GM23338 (cell line): ENCODE measurements around the gene BRF1. TPM values are rescaled to one million over a fixed set of nuclear protein-coding genes. Genes with fewer than 3 reads are reported as not detected.

ENCODE experiments used
- ATAC-seq: fragments of 200-7000 bp; cut with Tn5 transposase; 3 replicates; pipeline ENCODE4 v1.9.1; 2020
- DNase-seq: peaks from one replicate; pipeline ENCODE4 v3.0.0-alpha.2; 2015; ENCODE audit warnings: low spot score
- H2AFZ ChIP-seq: fragments of 200-600 bp; sonication (generic); 2 replicates; pipeline ENCODE4 v1.8.0; 2016; ENCODE audit warnings: antibody characterized with exemption, mild to moderate bottlenecking, moderate library complexity
- H3F3A ChIP-seq: fragments of 200-600 bp; sonication (generic); replicated peaks from 2 replicates; pipeline ENCODE4 v1.8.0; 2017; ENCODE audit warnings: antibody characterized with exemption, mixed run types, low read depth
- H3K27ac ChIP-seq: fragments of 200-600 bp; sonication (generic); 2 replicates; pipeline ENCODE4 v1.6.1; 2016; ENCODE audit warnings: low read depth
- H3K27me3 ChIP-seq: fragments of 200-600 bp; sonication (generic); 2 replicates; pipeline ENCODE4 v1.8.0; 2016; ENCODE audit warnings: mild to moderate bottlenecking, mixed run types, moderate library complexity; ENCODE audit not compliant: insufficient read depth
- H3K36me3 ChIP-seq: fragments of 200-600 bp; sonication (generic); 2 replicates; pipeline ENCODE4 v1.8.0; 2016; ENCODE audit warnings: mild to moderate bottlenecking; ENCODE audit not compliant: insufficient read depth
- H3K4me1 ChIP-seq: fragments of 200-600 bp; sonication (generic); 2 replicates; pipeline ENCODE4 v1.8.0; 2016; ENCODE audit warnings: mild to moderate bottlenecking, moderate library complexity; ENCODE audit not compliant: insufficient read depth
- H3K4me2 ChIP-seq: fragments of 200-600 bp; sonication (generic); 2 replicates; pipeline ENCODE4 v1.7.1; 2017; ENCODE audit warnings: mixed run types
- H3K4me3 ChIP-seq: fragments of 200-600 bp; sonication (generic); 2 replicates; pipeline ENCODE4 v1.6.1; 2016; ENCODE audit warnings: mixed run types
- H3K79me2 ChIP-seq: fragments of 200-600 bp; sonication (generic); replicated peaks from 2 replicates; pipeline ENCODE4 v1.8.0; 2017; ENCODE audit warnings: mild to moderate bottlenecking; ENCODE audit not compliant: insufficient read depth
- H3K9me2 ChIP-seq: fragments of 200-600 bp; sonication (generic); 2 replicates; pipeline ENCODE4 v1.8.0; 2017; ENCODE audit not compliant: insufficient read depth
- H4K20me1 ChIP-seq: fragments of 200-600 bp; sonication (generic); replicated peaks from 2 replicates; pipeline ENCODE4 v1.8.0; 2017; ENCODE audit warnings: mild to moderate bottlenecking; ENCODE audit not compliant: insufficient read depth
- H3K27ac Mint-ChIP-seq: 2 replicates; pipeline ENCODE4 v1.8.0; 2020; ENCODE audit warnings: inconsistent platforms, mild to moderate bottlenecking, moderate library complexity, mixed read lengths
- H3K27me3 Mint-ChIP-seq: 3 replicates; pipeline ENCODE4 v1.8.0; 2022; ENCODE audit warnings: low read depth, mild to moderate bottlenecking, moderate library complexity, mixed read lengths, inconsistent platforms; ENCODE audit not compliant: insufficient read depth, poor library complexity
- H3K36me3 Mint-ChIP-seq: 3 replicates; pipeline ENCODE4 v1.8.0; 2021; ENCODE audit warnings: low read depth, mild to moderate bottlenecking, inconsistent platforms, moderate library complexity, mixed read lengths
- H3K4me1 Mint-ChIP-seq: 3 replicates; pipeline ENCODE4 v1.8.0; 2020; ENCODE audit warnings: mild to moderate bottlenecking, inconsistent platforms, mixed read lengths
- H3K4me3 Mint-ChIP-seq: 3 replicates; pipeline ENCODE4 v1.8.0; 2021; ENCODE audit warnings: moderate library complexity, mild to moderate bottlenecking, inconsistent platforms, mixed read lengths
- H3K9me3 Mint-ChIP-seq: 3 replicates; pipeline ENCODE4 v1.8.0; 2020; ENCODE audit warnings: moderate library complexity, mild to moderate bottlenecking, inconsistent platforms, mixed read lengths
- CREB1 ChIP-seq: fragments of 250-450 bp; sonication (Bioruptor Pico); IDR thresholded peaks from 2 replicates; pipeline ENCODE4 v1.5.0; 2020; ENCODE audit warnings: low read depth, mild to moderate bottlenecking, moderate library complexity
- CTCF ChIP-seq, 2 experiments: fragments of 200-600 bp in 1 of 2; sonication (generic) in 1 of 2; conservative IDR thresholded peaks; 2 replicates each; pipeline versions ENCODE4 v1.5.1 to v1.6.1; 2016 to 2017; ENCODE audit warnings: antibody characterized with exemption in 2 of 2, low read depth in 2 of 2, mild to moderate bottlenecking in 2 of 2, moderate library complexity in 1 of 2
- ETS1 ChIP-seq: IDR thresholded peaks from 2 replicates; pipeline ENCODE4 v1.6.1; 2016; ENCODE audit warnings: antibody characterized with exemption
- EZH2 ChIP-seq: fragments of 200-600 bp; sonication (generic); IDR thresholded peaks from one replicate; pipeline ENCODE4 v1.8.0; 2017; ENCODE audit warnings: antibody characterized with exemption, mild to moderate bottlenecking, low read depth; ENCODE audit not compliant: unreplicated experiment
- EZH2phosphoT487 ChIP-seq: fragments of 200-600 bp; sonication (generic); IDR thresholded peaks from one replicate; pipeline ENCODE4 v1.8.1; 2018; ENCODE audit warnings: antibody characterized with exemption; ENCODE audit not compliant: unreplicated experiment
- JUNB ChIP-seq: IDR thresholded peaks from one replicate; pipeline ENCODE4 v1.6.1; 2016; ENCODE audit warnings: antibody characterized with exemption; ENCODE audit not compliant: unreplicated experiment
- NANOG ChIP-seq: IDR thresholded peaks from 2 replicates; pipeline ENCODE4 v1.6.1; 2016; ENCODE audit warnings: antibody characterized with exemption, borderline replicate concordance
- POLR2AphosphoS5 ChIP-seq: IDR thresholded peaks from 2 replicates; pipeline ENCODE4 v1.6.1; 2016; ENCODE audit warnings: antibody characterized with exemption, low read depth
- REST ChIP-seq: IDR thresholded peaks from one replicate; pipeline ENCODE4 v1.6.1; 2018; ENCODE audit warnings: antibody characterized with exemption; ENCODE audit not compliant: unreplicated experiment
- STAT1 ChIP-seq: IDR thresholded peaks from one replicate; pipeline ENCODE4 v1.6.1; 2016; ENCODE audit warnings: antibody characterized with exemption; ENCODE audit not compliant: unreplicated experiment
- ZNF114 ChIP-seq: fragments of 250-450 bp; sonication (Bioruptor Pico); IDR thresholded peaks from 2 replicates; pipeline ENCODE4 v1.5.0; 2020; ENCODE audit warnings: mild to moderate bottlenecking, moderate library complexity
- ZNF331 ChIP-seq: fragments of 250-450 bp; sonication (Bioruptor Pico); IDR thresholded peaks from 2 replicates; pipeline ENCODE4 v1.5.0; 2020; ENCODE audit warnings: low read depth, mild to moderate bottlenecking, moderate library complexity
- ZNF462 ChIP-seq: fragments of 250-450 bp; sonication (Bioruptor Pico); IDR thresholded peaks from 2 replicates; pipeline ENCODE4 v1.5.0; 2020; ENCODE audit warnings: mild to moderate bottlenecking, moderate library complexity
- polyA plus RNA-seq: library from polyadenylated mRNA; unstranded; fragments of >200 nt; fragmentation: Nextera tagmentation; extraction: Ambion mirVana; gene quantifications from 2 replicates; pipeline ENCODE4 v1.2.1, GENCODE V29; 2016
- total RNA-seq: library from RNA; depleted of rRNA; stranded (reverse); fragments of >200 nt; shearing (Covaris generic); gene quantifications from 2 replicates; pipeline ENCODE4 v1.2.3, GENCODE V29; 2014

The BRF1 gene
- total and polyA plus RNA-seq, 2 experiments from 2014 or later, result 8.6 to 29.9 TPM

- 0 out of 2 replicates have a peak overlapping the region, but pooled peaks have one; percentile 20 for H3K4me3 ChIP-seq
- H2AFZ ChIP-seq, result no peak overlapping the region
- H3K9me2 ChIP-seq, result no peaks in the 10 kb centered on the region
- H3K27me3 ChIP-seq, result no peaks in the 10 kb centered on the region
- no peak overlapping the region for H3K27ac ChIP-seq
- H3K79me2 ChIP-seq, result peaks cover 78% of the 10 kb centered on the region
- Mint-ChIP-seq H3K36me3 (peaks cover 4% of the 10 kb centered on the region; the same call in 1 of the 3 replicates), H3K9me3 (peaks cover 3% of the 10 kb centered on the region), H3K27me3 (peaks cover 18% of the 10 kb centered on the region), H3K4me3 (no peak overlapping the region; the same call in 2 of the 3 replicates), H3K4me1 (peaks cover 53% of the 10 kb centered on the region), H3K27ac (no peak overlapping the region)
- no peaks in the 10 kb centered on the region for H3K36me3 ChIP-seq
- no peak for DNase-seq
- peak overlapping the region; percentile 65 for H3K4me2 ChIP-seq
- no peak for TF ChIP-seq NANOG
- no peak for TF ChIP-seq EZH2
- no peak for TF ChIP-seq CREB1 (CRISPR knock-in tag)
- TF ChIP-seq JUNB, result no peak
- no peak for TF ChIP-seq CTCF (conservative IDR thresholded peaks at IDR 0.05; ENCODE audit: low read depth in 2 of 2)
- no peak for TF ChIP-seq ETS1
- no peak for TF ChIP-seq POLR2AphosphoS5
- no peak for TF ChIP-seq ZNF331
- no peak for TF ChIP-seq REST
- no peak for TF ChIP-seq EZH2phosphoT487
- TF ChIP-seq STAT1, result no peak
- TF ChIP-seq ZNF114, result no peak
- TF ChIP-seq ZNF462 (CRISPR knock-in tag), result no peak
- peaks cover 37% of the 10 kb centered on the region for H3K4me1 ChIP-seq
- no peak for ATAC-seq
- H4K20me1 ChIP-seq, result peaks cover 38% of the 10 kb centered on the region
- H3F3A ChIP-seq, result no peaks in the 10 kb centered on the region
These were observed 29.7 kb upstream of the BRF1 start for GRCh38 chr14:105330491-105330895.
